Endothelial cell of umbilical vein (primary cell): ENCODE data around the gene GPR157. TPM values are rescaled to one million over a fixed set of nuclear protein-coding genes. Genes with fewer than 3 reads are reported as not detected.

Experiments
- BruUV-seq: library from RNA; stranded (reverse); fragments of 400-500 nt; replicated peaks from 2 replicates; lab custom pipeline; 2021; lab: Mats Ljungman, UMichigan
- CTCF ChIA-PET: fragments of 300-600, 350-600 bp; sonication (Branson Sonifier 250); formaldehyde crosslinking; loops from one replicate; lab custom pipeline; 2021; ENCODE audit warnings: antibody characterized with exemption, inconsistent platforms; lab: Charles Lee
- POLR2A ChIA-PET: fragments of 300-600, 350-600 bp; sonication (Branson Sonifier 250); formaldehyde crosslinking; loops from one replicate; lab custom pipeline; 2021; ENCODE audit warnings: antibody characterized with exemption, inconsistent platforms; lab: Charles Lee
- DNase-seq: peaks from one replicate; pipeline ENCODE4 v3.0.0-alpha.2; 2011; ENCODE audit warnings: low read depth, low spot score
- FAIRE-seq: peaks from 2 replicates; lab custom pipeline; 2011; peaks lifted over from hg19 to GRCh38; lab: Jason Lieb, UNC
- H2AFZ ChIP-seq: 2 replicates; pipeline ENCODE4 v1.6.0; 2012; ENCODE audit warnings: low read depth, low read length, control low read depth, inconsistent platforms
- H3K27ac ChIP-seq: 2 replicates; pipeline ENCODE4 v1.5.1; 2011; ENCODE audit warnings: low read depth, mild to moderate bottlenecking, control low read depth, low read length, moderate library complexity; ENCODE audit not compliant: insufficient read depth
- H3K27me3 ChIP-seq, 2 experiments: 2 replicates each; pipeline versions ENCODE4 v1.6.0 to v1.6.1; 2011; ENCODE audit warnings: low read length in 2 of 2, mixed read lengths in 1 of 2; ENCODE audit not compliant: control insufficient read depth in 2 of 2, insufficient read depth in 2 of 2
- H3K36me3 ChIP-seq, 2 experiments: 2 replicates in 1 of 2; 3 replicates in 1 of 2; pipeline ENCODE4 v1.5.1; 2011; ENCODE audit warnings: low read length in 2 of 2, mild to moderate bottlenecking in 1 of 2, moderate library complexity in 1 of 2; ENCODE audit not compliant: control insufficient read depth in 2 of 2, insufficient read depth in 2 of 2; ENCODE audit errors: extremely low read depth in 1 of 2
- H3K4me1 ChIP-seq: 3 replicates; pipeline ENCODE4 v1.5.1; 2011; ENCODE audit warnings: mild to moderate bottlenecking, low read length; ENCODE audit not compliant: control insufficient read depth, insufficient read depth; ENCODE audit errors: extremely low read depth
- H3K4me2 ChIP-seq: 2 replicates; pipeline ENCODE4 v1.6.1; 2011; ENCODE audit warnings: low read length, control low read depth, mixed read lengths; ENCODE audit not compliant: insufficient read depth
- H3K4me3 ChIP-seq, 3 experiments: fragments of 200-600 bp in 1 of 3; sonication (generic), shearing (Covaris generic) in 1 of 3; replicated peaks in 1 of 3; 2 replicates each; pipeline ENCODE4 v1.5.1; 2011 to 2016; ENCODE audit warnings: control low read depth in 3 of 3, low read length in 3 of 3, mild to moderate bottlenecking in 2 of 3, inconsistent platforms in 1 of 3, low read depth in 1 of 3, moderate library complexity in 1 of 3; ENCODE audit not compliant: insufficient read depth in 1 of 3
- H3K79me2 ChIP-seq: 2 replicates; pipeline ENCODE4 v1.6.0; 2012; ENCODE audit warnings: low read length, inconsistent platforms; ENCODE audit not compliant: control insufficient read depth, insufficient read depth
- H3K9ac ChIP-seq: replicated peaks from 2 replicates; pipeline ENCODE3; 2011; ENCODE audit warnings: low read length, control low read depth; ENCODE audit not compliant: insufficient read depth; ENCODE audit errors: extremely low read depth
- H3K9me1 ChIP-seq: replicated peaks from 3 replicates; pipeline ENCODE4 v1.6.0; 2011; ENCODE audit warnings: mild to moderate bottlenecking, low read length; ENCODE audit not compliant: control insufficient read depth, insufficient read depth; ENCODE audit errors: extremely low read depth
- H3K9me3 ChIP-seq: replicated peaks from 2 replicates; pipeline ENCODE4 v1.5.1; 2012; ENCODE audit warnings: low read length, inconsistent platforms; ENCODE audit not compliant: control insufficient read depth, insufficient read depth
- H4K20me1 ChIP-seq: replicated peaks from 2 replicates; pipeline ENCODE3; 2011; ENCODE audit warnings: mild to moderate bottlenecking, low read length; ENCODE audit not compliant: control insufficient read depth, insufficient read depth; ENCODE audit errors: extremely low read depth
- EZH2 ChIP-seq: IDR thresholded peaks from 2 replicates; pipeline ENCODE4 v1.6.1; 2012; ENCODE audit warnings: borderline replicate concordance, low read depth, mild to moderate bottlenecking, moderate library complexity, low read length, inconsistent platforms; ENCODE audit not compliant: severe bottlenecking
- GATA2 ChIP-seq: IDR thresholded peaks from 2 replicates; pipeline ENCODE4 v1.7.0; 2011; ENCODE audit warnings: low read depth, mild to moderate bottlenecking, moderate library complexity, mixed read lengths, low read length; ENCODE audit not compliant: insufficient read length, insufficient read depth
- JUN ChIP-seq: IDR thresholded peaks from 2 replicates; pipeline ENCODE4 v1.6.1; 2011; ENCODE audit warnings: borderline replicate concordance, low read depth; ENCODE audit not compliant: insufficient read length, insufficient read depth
- POLR2A ChIP-seq: IDR thresholded peaks from 2 replicates; pipeline ENCODE4 v1.6.1; 2012; ENCODE audit warnings: low read depth, mild to moderate bottlenecking, control low read depth, low read length
- POLR2AphosphoS5 ChIP-seq: IDR thresholded peaks from 2 replicates; pipeline ENCODE4 v1.6.1; 2012; ENCODE audit warnings: low read depth, mild to moderate bottlenecking, control low read depth, low read length, moderate library complexity; ENCODE audit not compliant: insufficient read depth
- dilution Hi-C: fragments of 300-500 bp; cut with MboI; formaldehyde crosslinking; loops from one replicate; pipeline ENCODE4 v1.15.0; 2019; ENCODE audit warnings: low sequenced_read_pairs; ENCODE audit not compliant: extremely low pct_ligation_motif_present
- intact Hi-C: fragments of 100-400 bp; cut with micrococcal nuclease; formaldehyde crosslinking; loops from one replicate; pipeline ENCODE4 v1.10.0; 2022
- polyA plus RNA-seq, 4 experiments: library from polyadenylated mRNA; depleted of rRNA in 3 of 4; stranded (reverse) in 3 of 4; unstranded in 1 of 4; fragments of >200 nt; gene quantifications; 2 replicates each; pipeline versions ENCODE4 v1.2.1 to v1.2.3, GENCODE V29; 2011 to 2012; ENCODE audit warnings: missing spikeins in 1 of 4
- total RNA-seq: library from RNA; stranded (reverse); gene quantifications from 2 replicates; pipeline ENCODE4 v1.2.3, GENCODE V29; 2021
- TF ChIP-seq, protein P1 (sequence below), 2 donors: IDR thresholded peaks; 1 replicate in 1 of 2; 2 replicates in 1 of 2; pipeline ENCODE4 v1.5.1; 2011; ENCODE audit warnings: low read length in 2 of 2, mild to moderate bottlenecking in 2 of 2, moderate library complexity in 2 of 2, control low read depth in 1 of 2, inconsistent platforms in 1 of 2, low read depth in 1 of 2; ENCODE audit not compliant: insufficient read depth in 1 of 2; ENCODE audit errors: extremely low read depth in 1 of 2

GPR157 gene
- total and polyA plus RNA-seq, 2 donors (not counting 3 experiments of a cell fraction or from before 2014, with no cell fraction given) = 1.0 to 6.5 TPM

GRCh38 chr1:9052272-9053049, 76.4 kb downstream of the GPR157 start:
- Histone ChIP-seq H3K79me2 (no peaks in the 10 kb centered on the region), H3K4me2 (no peak overlapping the region), H3K4me1 (no peaks in the 10 kb centered on the region), H3K27me3 (peaks cover 2 to 6% of the 10 kb centered on the region in 2 experiments), H3K36me3 (no peaks in the 10 kb centered on the region), H3K27ac (no peak overlapping the region), H3K9me3 (no peaks in the 10 kb centered on the region), H2AFZ (no peak overlapping the region), H3K4me3 (no peak overlapping the region), H3K9ac (no peak overlapping the region), H3K9me1 (no peaks in the 10 kb centered on the region), H4K20me1 (no peaks in the 10 kb centered on the region)
- no peak for DNase-seq
- intact Hi-C loops (no loop called here), dilution Hi-C loops (no loop called here)
- no peak for FAIRE-seq
- TF ChIP-seq POLR2AphosphoS5 (no peak), POLR2A (no peak), GATA2 (no peak), EZH2 (no peak), JUN (no peak)
- TF ChIP-seq, protein P1, sequence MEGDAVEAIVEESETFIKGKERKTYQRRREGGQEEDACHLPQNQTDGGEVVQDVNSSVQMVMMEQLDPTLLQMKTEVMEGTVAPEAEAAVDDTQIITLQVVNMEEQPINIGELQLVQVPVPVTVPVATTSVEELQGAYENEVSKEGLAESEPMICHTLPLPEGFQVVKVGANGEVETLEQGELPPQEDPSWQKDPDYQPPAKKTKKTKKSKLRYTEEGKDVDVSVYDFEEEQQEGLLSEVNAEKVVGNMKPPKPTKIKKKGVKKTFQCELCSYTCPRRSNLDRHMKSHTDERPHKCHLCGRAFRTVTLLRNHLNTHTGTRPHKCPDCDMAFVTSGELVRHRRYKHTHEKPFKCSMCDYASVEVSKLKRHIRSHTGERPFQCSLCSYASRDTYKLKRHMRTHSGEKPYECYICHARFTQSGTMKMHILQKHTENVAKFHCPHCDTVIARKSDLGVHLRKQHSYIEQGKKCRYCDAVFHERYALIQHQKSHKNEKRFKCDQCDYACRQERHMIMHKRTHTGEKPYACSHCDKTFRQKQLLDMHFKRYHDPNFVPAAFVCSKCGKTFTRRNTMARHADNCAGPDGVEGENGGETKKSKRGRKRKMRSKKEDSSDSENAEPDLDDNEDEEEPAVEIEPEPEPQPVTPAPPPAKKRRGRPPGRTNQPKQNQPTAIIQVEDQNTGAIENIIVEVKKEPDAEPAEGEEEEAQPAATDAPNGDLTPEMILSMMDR (IDR thresholded peaks at IDR 0.05; ENCODE audit: extremely low read depth in 1 of 2, insufficient read depth in 1 of 2, low read depth in 1 of 2, low read length in 2 of 2) = no peak
- no TSS peak for BruUV-seq
- POLR2A ChIA-PET = no interaction called here
- CTCF ChIA-PET = interaction anchor here (1.5 kb wide), 1 partner anchor 46 kb away, joined by 4 read pairs; no protein-coding TSS in a partner anchor
